B cell (primary cell): Measurements from ENCODE around the gene EGR2. TPM values are rescaled to one million over a fixed set of nuclear protein-coding genes. Genes with fewer than 3 reads are reported as not detected.

Experiments used
- ATAC-seq: fragments of 200-7000 bp; cut with Tn5 transposase; one replicate; pipeline ENCODE4 v1.10.0; 2021; ENCODE audit warnings: low read depth, mild to moderate bottlenecking, moderate number of reproducible peaks, moderate library complexity
- CTCF ChIA-PET: fragments of 350-600 bp; sonication (Branson Sonifier 250); formaldehyde crosslinking; loops from one replicate; lab custom pipeline; 2021; ENCODE audit warnings: antibody characterized with exemption, inconsistent platforms; lab: Charles Lee
- POLR2A ChIA-PET: fragments of 350-600 bp; sonication (Branson Sonifier 250); formaldehyde crosslinking; loops from one replicate; lab custom pipeline; 2021; ENCODE audit warnings: antibody characterized with exemption; lab: Charles Lee
- DNase-seq: peaks from one replicate; pipeline ENCODE4 v3.0.0; 2013
- H2AFZ ChIP-seq: 2 replicates; pipeline ENCODE4 v1.6.1; 2012; ENCODE audit warnings: mild to moderate bottlenecking, low read depth, low read length; ENCODE audit not compliant: insufficient read depth, poor library complexity, severe bottlenecking
- H3K27ac ChIP-seq, 2 donors: 1 replicate in 1 of 2; 2 replicates in 1 of 2; pipeline ENCODE4 v1.5.1; 2012 to 2013; ENCODE audit warnings: low read length in 2 of 2, mild to moderate bottlenecking in 2 of 2, moderate library complexity in 1 of 2
- H3K27me3 ChIP-seq, 4 experiments: fragments of 200-600 bp in 1 of 4; sonication (generic) in 1 of 4; replicated peaks in 1 of 4; 1 replicate in 2 of 4; 2 replicates in 2 of 4; pipeline versions ENCODE4 v1.6.1 to v1.7.0; 2013 to 2016; ENCODE audit warnings: low read length in 3 of 4, mild to moderate bottlenecking in 2 of 4, mixed read lengths in 1 of 4, moderate library complexity in 1 of 4; ENCODE audit not compliant: insufficient read depth in 4 of 4, control insufficient read depth in 3 of 4; ENCODE audit errors: control extremely low read depth in 1 of 4
- H3K36me3 ChIP-seq, 2 experiments: replicated peaks in 1 of 2; 1 replicate in 1 of 2; 2 replicates in 1 of 2; pipeline versions ENCODE4 v1.6.1 to v1.7.1; 2013; ENCODE audit warnings: low read length in 1 of 2; ENCODE audit not compliant: insufficient read depth in 2 of 2, control insufficient read depth in 1 of 2; ENCODE audit errors: control extremely low read depth in 1 of 2, extremely low read depth in 1 of 2
- H3K4me1 ChIP-seq, 2 donors: fragments of 200-600 bp in 1 of 2; sonication (generic) in 1 of 2; 1 replicate in 1 of 2; 2 replicates in 1 of 2; pipeline versions ENCODE4 v1.5.1 to v1.6.1; 2013 to 2017; ENCODE audit warnings: low read length in 2 of 2; ENCODE audit not compliant: control insufficient read depth in 2 of 2, insufficient read depth in 2 of 2
- H3K4me2 ChIP-seq: replicated peaks from 2 replicates; pipeline ENCODE3; 2012; ENCODE audit warnings: mild to moderate bottlenecking, low read depth, low read length; ENCODE audit not compliant: poor library complexity, severe bottlenecking
- H3K4me3 ChIP-seq, 5 experiments: fragments of 200-600 bp in 1 of 5; sonication (generic) in 1 of 5; 1 replicate in 3 of 5; 2 replicates in 2 of 5; pipeline versions ENCODE4 v1.5.1 to v1.7.0; 2011 to 2016; ENCODE audit warnings: low read length in 4 of 5, mild to moderate bottlenecking in 4 of 5, low read depth in 2 of 5, control low read depth in 1 of 5, moderate library complexity in 1 of 5; ENCODE audit not compliant: insufficient read depth in 1 of 5; ENCODE audit errors: control extremely low read depth in 1 of 5, extremely low read depth in 1 of 5
- H3K79me2 ChIP-seq: fragments of 200-600 bp; sonication (generic); one replicate; pipeline ENCODE4 v1.6.0; 2016; ENCODE audit warnings: low read length; ENCODE audit not compliant: control insufficient read depth, insufficient read depth
- H3K9ac ChIP-seq: fragments of 200-600 bp; sonication (generic); 2 replicates; pipeline ENCODE4 v1.6.1; 2017; ENCODE audit warnings: mild to moderate bottlenecking, low read length, moderate library complexity
- H3K9me3 ChIP-seq, 3 donors: one replicate each; pipeline versions ENCODE4 v1.6.1 to v1.7.1; 2013; ENCODE audit warnings: low read length in 2 of 3; ENCODE audit not compliant: control insufficient read depth in 2 of 3, insufficient read depth in 1 of 3; ENCODE audit errors: control extremely low read depth in 1 of 3
- H4K20me1 ChIP-seq: 2 replicates; pipeline ENCODE4 v1.6.0; 2012; ENCODE audit warnings: mild to moderate bottlenecking, low read length; ENCODE audit not compliant: insufficient read depth, control insufficient read depth, poor library complexity, severe bottlenecking
- H3K27ac Mint-ChIP-seq: one replicate; pipeline ENCODE4 v1.8.0; 2021; ENCODE audit warnings: mixed read lengths
- H3K27me3 Mint-ChIP-seq: one replicate; pipeline ENCODE4 v1.8.0; 2021; ENCODE audit warnings: mixed read lengths
- H3K4me1 Mint-ChIP-seq: one replicate; pipeline ENCODE4 v1.8.0; 2021; ENCODE audit warnings: mixed read lengths
- H3K4me3 Mint-ChIP-seq: one replicate; pipeline ENCODE4 v1.8.0; 2021; ENCODE audit warnings: mixed read lengths
- H3K9me3 Mint-ChIP-seq: one replicate; pipeline ENCODE4 v1.8.0; 2022; ENCODE audit warnings: mixed read lengths; ENCODE audit not compliant: insufficient read depth
- EZH2 ChIP-seq: IDR thresholded peaks from 2 replicates; pipeline ENCODE4 v1.6.1; 2012; ENCODE audit warnings: borderline replicate concordance, low read depth, mild to moderate bottlenecking, moderate library complexity, low read length; ENCODE audit not compliant: insufficient read depth, poor library complexity, severe bottlenecking
- WGBS: methylation state at CpG from one replicate; pipeline ENCODE4 v1.1.5; 2013; ENCODE audit warnings: missing lambda C conversion rate; ENCODE audit not compliant: insufficient coverage; 5-methylcytosine and 5-hydroxymethylcytosine counted together
- intact Hi-C: fragments of 100-400 bp; cut with micrococcal nuclease; formaldehyde crosslinking; loops from one replicate; pipeline ENCODE4 v1.10.0; 2022
- polyA plus RNA-seq: library from polyadenylated mRNA; depleted of rRNA; stranded (reverse); fragments of >200 nt; gene quantifications from 2 replicates; pipeline ENCODE4 v1.2.3, GENCODE V29; 2012
- total RNA-seq, 2 donors: library from RNA; stranded (reverse); fragments of 120-200 nt in 1 of 2; gene quantifications; 1 replicate in 1 of 2; 2 replicates in 1 of 2; pipeline versions ENCODE4 v1.2.3 to v1.2.4, GENCODE V29; 2013 to 2022
- TF ChIP-seq, protein P1 (sequence below): fragments of 200-600 bp; IDR thresholded peaks from one replicate; pipeline ENCODE4 v1.8.0; 2022; ENCODE audit warnings: antibody characterized with exemption, mild to moderate bottlenecking

EGR2 gene
- total and polyA plus RNA-seq, 2 donors (not counting 1 experiment from before 2014, with no cell fraction given), result 6.3 to 10.9 TPM

DNA sequence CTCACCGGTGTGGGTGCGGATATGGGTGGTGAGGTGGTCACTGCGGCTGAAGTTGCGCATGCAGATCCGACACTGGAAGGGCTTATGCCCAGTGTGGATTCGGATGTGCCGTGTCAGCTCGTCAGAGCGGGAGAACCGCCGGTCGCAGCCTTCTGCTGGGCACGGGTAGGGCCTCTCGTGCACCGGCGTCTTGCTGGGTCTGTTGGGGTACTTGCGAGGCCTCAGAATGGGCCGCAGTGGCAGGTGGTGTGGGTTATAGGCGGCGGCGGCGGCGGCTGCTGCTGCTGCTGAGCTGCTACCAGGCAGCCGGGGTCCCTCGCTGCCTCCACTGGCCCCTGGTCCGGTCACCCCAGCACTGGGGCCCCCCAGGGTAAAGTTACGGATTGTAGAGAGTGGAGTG lies 2.7 kb downstream of the EGR2 start:
- Histone ChIP-seq H3K36me3 (no peaks in the 10 kb centered on the region), H3K79me2 (peaks cover 27% of the 10 kb centered on the region), H3K4me2 (no peak overlapping the region), H3K27me3 (peaks cover 0 to 25% (median 2%) of the 10 kb centered on the region in 4 experiments), H3K9me3 (no peaks in the 10 kb centered on the region), H3K27ac (no peak overlapping the region), H3K9ac (no peak overlapping the region), H3K4me3 (no peak overlapping the region), H2AFZ (no peak overlapping the region), H4K20me1 (peaks cover 20% of the 10 kb centered on the region), H3K4me1 (peaks cover 23 to 36% of the 10 kb centered on the region in 2 donors)
- Mint-ChIP-seq H3K27me3 (peaks cover 3% of the 10 kb centered on the region), H3K4me3 (peak overlapping the region; percentile 100), H3K9me3 (no peaks in the 10 kb centered on the region), H3K27ac (no peak overlapping the region), H3K4me1 (peaks cover 64% of the 10 kb centered on the region)
- DNase-seq (no peak), ATAC-seq (no peak)
- ChIA-PET CTCF (interaction anchor here (1.1 to 9.3 kb wide), 2 partner anchors 201 to 376 kb away, joined by 4 to 204 read pairs; no protein-coding TSS in a partner anchor), POLR2A (no interaction called here)
- intact Hi-C loops, result loop anchor here (10.0 kb wide), 1 partner anchor 451 kb away; no protein-coding TSS in a partner anchor
- TF ChIP-seq, protein P1, sequence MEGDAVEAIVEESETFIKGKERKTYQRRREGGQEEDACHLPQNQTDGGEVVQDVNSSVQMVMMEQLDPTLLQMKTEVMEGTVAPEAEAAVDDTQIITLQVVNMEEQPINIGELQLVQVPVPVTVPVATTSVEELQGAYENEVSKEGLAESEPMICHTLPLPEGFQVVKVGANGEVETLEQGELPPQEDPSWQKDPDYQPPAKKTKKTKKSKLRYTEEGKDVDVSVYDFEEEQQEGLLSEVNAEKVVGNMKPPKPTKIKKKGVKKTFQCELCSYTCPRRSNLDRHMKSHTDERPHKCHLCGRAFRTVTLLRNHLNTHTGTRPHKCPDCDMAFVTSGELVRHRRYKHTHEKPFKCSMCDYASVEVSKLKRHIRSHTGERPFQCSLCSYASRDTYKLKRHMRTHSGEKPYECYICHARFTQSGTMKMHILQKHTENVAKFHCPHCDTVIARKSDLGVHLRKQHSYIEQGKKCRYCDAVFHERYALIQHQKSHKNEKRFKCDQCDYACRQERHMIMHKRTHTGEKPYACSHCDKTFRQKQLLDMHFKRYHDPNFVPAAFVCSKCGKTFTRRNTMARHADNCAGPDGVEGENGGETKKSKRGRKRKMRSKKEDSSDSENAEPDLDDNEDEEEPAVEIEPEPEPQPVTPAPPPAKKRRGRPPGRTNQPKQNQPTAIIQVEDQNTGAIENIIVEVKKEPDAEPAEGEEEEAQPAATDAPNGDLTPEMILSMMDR, result no peak
- no peak for TF ChIP-seq EZH2
- 89% methylated on average over 27 of the region's 27 CpGs for WGBS

DNA sequence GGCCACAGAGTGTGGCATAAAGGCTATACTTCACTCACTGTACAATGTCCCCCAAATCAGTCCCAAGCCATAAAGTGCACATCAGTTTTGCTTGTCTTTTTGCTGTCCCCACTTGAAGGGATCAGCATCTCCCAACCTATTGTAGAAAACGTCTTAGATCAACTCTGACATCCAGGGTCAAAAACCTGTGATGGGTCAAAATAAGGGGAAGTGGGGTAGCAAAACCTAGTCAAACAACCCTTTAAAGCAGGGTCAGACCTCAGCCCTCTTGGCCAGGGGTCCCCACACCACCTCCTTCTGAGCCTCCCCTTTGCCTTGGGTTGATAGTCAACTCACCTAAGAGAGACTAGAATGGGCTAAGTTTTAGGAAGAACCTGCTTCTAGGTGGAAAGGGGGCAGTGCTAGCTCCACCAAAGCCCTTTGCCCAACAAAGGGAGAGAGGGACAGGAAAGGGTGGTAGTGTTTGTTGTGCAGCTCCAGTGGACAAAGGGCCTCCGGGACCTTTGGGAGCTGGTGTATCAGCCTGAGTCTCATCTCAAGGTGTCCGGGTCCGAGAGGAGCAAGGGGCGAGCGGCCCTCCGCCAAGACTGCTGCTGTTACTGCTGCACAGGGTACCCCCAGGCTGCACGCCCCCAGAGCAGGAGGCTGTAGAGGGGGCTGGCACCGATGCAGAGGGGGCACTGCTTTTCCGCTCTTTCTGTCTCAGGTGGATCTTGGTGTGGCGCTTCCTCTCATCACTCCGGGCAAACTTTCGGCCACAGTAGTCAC lies 3.3 kb downstream of the EGR2 start:
- DNase-seq (no peak), ATAC-seq (no peak)
- Histone ChIP-seq H3K79me2 (peaks cover 33% of the 10 kb centered on the region), H3K36me3 (no peaks in the 10 kb centered on the region), H3K27me3 (peaks cover 0 to 20% (median 0%) of the 10 kb centered on the region in 4 experiments), H3K27ac (no peak overlapping the region), H4K20me1 (peaks cover 20% of the 10 kb centered on the region), H3K9ac (no peak overlapping the region), H3K4me3 (no peak overlapping the region), H3K4me2 (no peak overlapping the region), H3K4me1 (peaks cover 23 to 32% of the 10 kb centered on the region in 2 donors), H3K9me3 (no peaks in the 10 kb centered on the region), H2AFZ (no peak overlapping the region)
- Mint-ChIP-seq H3K9me3 (no peaks in the 10 kb centered on the region), H3K4me3 (peak overlapping the region; percentile 6), H3K27ac (no peak overlapping the region), H3K4me1 (peaks cover 65% of the 10 kb centered on the region), H3K27me3 (peaks cover 3% of the 10 kb centered on the region)
- ChIA-PET CTCF (interaction anchor here (0.6 to 9.3 kb wide), 2 partner anchors 201 to 373 kb away, joined by 3 to 204 read pairs; no protein-coding TSS in a partner anchor), POLR2A (no interaction called here)
- intact Hi-C loops, result loop anchor here (10.0 kb wide), 1 partner anchor 452 kb away; no protein-coding TSS in a partner anchor
- WGBS, result 96% methylated on average over 13 of the region's 13 CpGs
- no peak for TF ChIP-seq EZH2
